Measurements from ENCODE around the gene PTAFR.

The PTAFR gene

DNA sequence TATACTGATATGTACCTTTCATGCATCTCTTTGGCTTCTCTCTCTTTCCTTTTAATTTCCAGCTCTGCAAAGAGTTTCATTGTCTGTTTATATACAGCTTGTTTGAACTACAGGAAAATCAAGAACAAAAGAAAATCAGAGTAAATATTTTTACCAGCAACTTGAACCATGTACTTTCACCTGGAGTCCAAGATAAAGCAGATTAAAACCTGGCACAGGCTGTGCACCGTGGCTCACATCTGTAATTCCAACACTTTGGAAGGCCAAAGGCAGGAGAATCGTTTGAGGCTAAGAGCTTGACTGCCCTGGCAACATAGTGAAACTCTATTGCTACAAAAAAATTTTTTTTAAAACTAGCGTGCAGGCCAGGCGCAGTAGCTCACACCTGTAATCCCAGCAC is 28.8 kb upstream of the PTAFR start:
- no peaks in the 10 kb centered on the region for H3K27me3 ChIP-seq (ENCODE audit: insufficient read depth, low read depth)
- no peak overlapping the region for H3K9ac ChIP-seq
- H3K79me2 ChIP-seq (ENCODE audit: insufficient read depth, low read depth): no peaks in the 10 kb centered on the region
- no peak overlapping the region for H3K4me2 ChIP-seq
- peaks cover 6% of the 10 kb centered on the region; the same call in 1 of the 2 replicates for H3K36me3 ChIP-seq (ENCODE audit: insufficient read depth)
- H3K27ac ChIP-seq: no peak overlapping the region
- no peak overlapping the region for H3K4me3 ChIP-seq (IDR thresholded peaks at IDR 0.05; ENCODE audit: insufficient read depth, low read depth, low read length)
- H2AFZ ChIP-seq (ENCODE audit: low read depth): no peak overlapping the region
- TF ChIP-seq, protein P1, sequence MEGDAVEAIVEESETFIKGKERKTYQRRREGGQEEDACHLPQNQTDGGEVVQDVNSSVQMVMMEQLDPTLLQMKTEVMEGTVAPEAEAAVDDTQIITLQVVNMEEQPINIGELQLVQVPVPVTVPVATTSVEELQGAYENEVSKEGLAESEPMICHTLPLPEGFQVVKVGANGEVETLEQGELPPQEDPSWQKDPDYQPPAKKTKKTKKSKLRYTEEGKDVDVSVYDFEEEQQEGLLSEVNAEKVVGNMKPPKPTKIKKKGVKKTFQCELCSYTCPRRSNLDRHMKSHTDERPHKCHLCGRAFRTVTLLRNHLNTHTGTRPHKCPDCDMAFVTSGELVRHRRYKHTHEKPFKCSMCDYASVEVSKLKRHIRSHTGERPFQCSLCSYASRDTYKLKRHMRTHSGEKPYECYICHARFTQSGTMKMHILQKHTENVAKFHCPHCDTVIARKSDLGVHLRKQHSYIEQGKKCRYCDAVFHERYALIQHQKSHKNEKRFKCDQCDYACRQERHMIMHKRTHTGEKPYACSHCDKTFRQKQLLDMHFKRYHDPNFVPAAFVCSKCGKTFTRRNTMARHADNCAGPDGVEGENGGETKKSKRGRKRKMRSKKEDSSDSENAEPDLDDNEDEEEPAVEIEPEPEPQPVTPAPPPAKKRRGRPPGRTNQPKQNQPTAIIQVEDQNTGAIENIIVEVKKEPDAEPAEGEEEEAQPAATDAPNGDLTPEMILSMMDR (conservative IDR thresholded peaks at IDR 0.05; ENCODE audit: low read depth, low read length): no peak
- peaks cover 4% of the 10 kb centered on the region for H3K4me1 ChIP-seq (ENCODE audit: low read depth, poor library complexity, severe bottlenecking)
- H4K20me1 ChIP-seq (ENCODE audit: insufficient read depth): no peaks in the 10 kb centered on the region

DNA sequence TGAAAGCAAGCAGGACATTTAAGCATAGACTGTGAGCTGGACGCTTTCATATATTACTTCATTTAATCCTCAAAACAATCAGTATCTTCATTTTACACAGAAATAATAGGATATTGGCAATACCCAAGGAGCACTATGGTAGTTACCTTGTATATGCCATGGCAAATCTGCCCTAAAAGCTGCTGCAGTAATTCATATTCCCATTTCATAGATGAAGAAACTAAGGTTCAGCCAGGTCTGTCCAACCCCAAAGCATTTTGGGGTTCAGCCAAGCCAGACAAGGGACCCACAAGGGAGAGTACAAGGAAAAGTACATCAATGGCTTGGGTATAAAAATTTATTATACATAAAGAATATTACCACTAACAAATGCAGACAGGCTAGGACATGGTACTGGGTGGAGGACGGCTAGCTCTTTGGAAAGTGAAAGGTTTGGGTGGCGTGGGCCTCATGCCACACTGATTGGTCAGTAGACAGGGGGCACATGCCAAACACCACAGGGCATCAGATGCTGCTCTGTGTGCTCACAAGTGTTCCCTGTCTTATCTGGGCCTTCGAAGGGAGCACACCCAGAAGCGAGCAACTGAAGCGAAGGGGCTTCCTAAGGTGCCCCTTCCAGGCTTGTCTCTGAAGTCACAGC is 23.9 kb upstream of the PTAFR start:
- Histone ChIP-seq H3K79me2 (ENCODE audit: insufficient read depth, low read depth) (no peaks in the 10 kb centered on the region), H3K4me1 (ENCODE audit: low read depth, poor library complexity, severe bottlenecking) (peaks cover 12% of the 10 kb centered on the region), H3K4me2 (no peak overlapping the region), H3K4me3 (IDR thresholded peaks at IDR 0.05; ENCODE audit: insufficient read depth, low read depth, low read length) (no peak overlapping the region), H4K20me1 (ENCODE audit: insufficient read depth) (no peaks in the 10 kb centered on the region), H3K9ac (no peak overlapping the region), H3K27ac (no peak overlapping the region), H3K36me3 (ENCODE audit: insufficient read depth) (peaks cover 6% of the 10 kb centered on the region; the same call in 1 of the 2 replicates), H3K27me3 (ENCODE audit: insufficient read depth, low read depth) (no peaks in the 10 kb centered on the region), H2AFZ (ENCODE audit: low read depth) (no peak overlapping the region)
- TF ChIP-seq, protein P1 (conservative IDR thresholded peaks at IDR 0.05; ENCODE audit: low read depth, low read length): no peak

DNA sequence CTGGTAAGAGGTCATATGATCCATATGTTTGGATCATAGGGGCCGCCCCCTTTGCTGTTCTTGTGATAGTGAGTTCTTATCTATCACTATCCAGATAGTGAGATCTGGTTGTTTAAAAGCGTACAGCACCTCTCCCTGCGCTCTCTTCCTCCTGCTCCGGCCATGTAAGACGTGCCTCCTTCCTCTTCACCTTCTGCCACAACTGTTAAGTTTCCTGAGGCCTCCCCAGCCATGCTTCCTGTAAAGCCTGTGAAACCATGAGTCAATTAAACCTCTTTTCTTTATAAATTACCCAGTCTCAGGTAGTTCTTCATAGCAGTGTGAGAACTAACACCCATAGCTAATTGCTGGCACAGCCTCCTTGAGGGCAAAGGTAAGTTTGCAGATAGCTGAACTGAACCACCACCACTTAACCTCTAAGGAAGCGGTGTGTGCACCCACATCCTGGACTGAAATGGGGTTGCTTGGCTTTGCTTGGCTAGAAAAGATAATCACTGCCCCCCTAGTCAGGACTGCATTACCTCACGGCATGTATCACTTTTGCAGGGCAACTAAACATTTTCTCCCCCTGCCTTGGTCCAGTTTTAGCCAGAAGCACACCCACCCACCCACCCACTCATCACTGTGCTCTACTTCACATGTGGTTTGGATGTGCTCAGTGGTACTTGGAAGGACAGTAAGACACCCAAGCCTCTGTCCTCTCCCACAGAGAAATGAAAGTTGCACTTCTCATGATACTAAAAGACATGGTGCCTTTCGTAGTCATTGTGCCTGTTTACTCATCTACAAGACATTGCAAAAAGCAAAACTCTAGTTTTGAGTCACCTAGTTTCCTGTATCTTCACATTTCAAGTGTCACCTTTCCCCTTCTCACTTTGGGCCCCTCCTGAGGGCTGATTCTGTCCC is 23.1 kb upstream of the PTAFR start:
- Histone ChIP-seq H3K36me3 (ENCODE audit: insufficient read depth) (peaks cover 6% of the 10 kb centered on the region; the same call in 1 of the 2 replicates), H3K27me3 (ENCODE audit: insufficient read depth, low read depth) (no peaks in the 10 kb centered on the region), H3K4me3 (IDR thresholded peaks at IDR 0.05; ENCODE audit: insufficient read depth, low read depth, low read length) (no peak overlapping the region), H3K9ac (no peak overlapping the region), H4K20me1 (ENCODE audit: insufficient read depth) (no peaks in the 10 kb centered on the region), H3K4me1 (ENCODE audit: low read depth, poor library complexity, severe bottlenecking) (peaks cover 12% of the 10 kb centered on the region), H3K79me2 (ENCODE audit: insufficient read depth, low read depth) (no peaks in the 10 kb centered on the region), H3K27ac (no peak overlapping the region), H3K4me2 (no peak overlapping the region), H2AFZ (ENCODE audit: low read depth) (no peak overlapping the region)
- TF ChIP-seq, protein P1 (conservative IDR thresholded peaks at IDR 0.05; ENCODE audit: low read depth, low read length): no peak

DNA sequence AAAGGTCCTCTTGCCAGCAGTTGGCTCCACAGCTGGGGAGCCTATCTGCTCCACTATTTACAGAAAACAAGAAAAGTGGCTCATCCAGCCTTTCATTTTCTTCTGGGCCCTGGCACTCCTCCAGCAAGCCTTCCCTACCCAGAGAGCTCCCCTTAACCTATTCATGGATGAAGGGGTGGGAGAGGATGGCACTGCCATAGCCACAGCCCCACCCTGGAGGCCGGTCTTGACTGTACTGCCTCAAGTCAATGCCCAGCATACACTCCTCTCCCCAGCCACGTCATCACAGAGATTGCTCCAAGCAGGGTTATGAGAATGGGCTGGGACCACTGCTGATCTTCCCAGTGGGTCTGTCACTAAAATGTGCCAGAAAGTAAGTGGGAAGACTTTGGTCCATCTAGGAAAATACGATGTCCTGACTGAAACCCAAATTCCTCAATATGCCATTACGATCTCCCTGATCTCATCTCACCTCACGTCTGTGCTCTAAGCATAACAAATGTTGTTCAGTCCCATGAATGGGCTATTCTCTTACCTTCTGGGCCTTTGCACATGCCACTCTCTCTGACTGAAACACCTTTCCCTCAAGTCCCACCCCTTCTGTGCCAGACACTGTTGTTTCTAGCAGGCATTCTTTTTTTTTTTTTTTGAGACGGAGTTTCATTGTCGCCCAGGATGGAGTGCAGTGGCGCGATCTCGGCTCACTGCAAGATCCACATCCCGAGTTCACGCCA is 21.4 kb upstream of the PTAFR start:
- Histone ChIP-seq H3K36me3 (ENCODE audit: insufficient read depth) (peaks cover 6% of the 10 kb centered on the region; the same call in 1 of the 2 replicates), H3K79me2 (ENCODE audit: insufficient read depth, low read depth) (no peaks in the 10 kb centered on the region), H4K20me1 (ENCODE audit: insufficient read depth) (no peaks in the 10 kb centered on the region), H3K4me1 (ENCODE audit: low read depth, poor library complexity, severe bottlenecking) (peaks cover 12% of the 10 kb centered on the region), H3K4me2 (no peak overlapping the region), H3K27me3 (ENCODE audit: insufficient read depth, low read depth) (no peaks in the 10 kb centered on the region), H2AFZ (ENCODE audit: low read depth) (no peak overlapping the region), H3K27ac (no peak overlapping the region), H3K9ac (no peak overlapping the region), H3K4me3 (IDR thresholded peaks at IDR 0.05; ENCODE audit: insufficient read depth, low read depth, low read length) (no peak overlapping the region)
- TF ChIP-seq, protein P1 (conservative IDR thresholded peaks at IDR 0.05; ENCODE audit: low read depth, low read length): no peak
